Spleen (tissue), 7 donors: ENCODE data around the gene EXOC3L1.

ENCODE experiments used
- CTCF ChIP-seq, 11 experiments: fragments of 200-600 bp in 7 of 11; fragments of 450-650 bp in 4 of 11; sonication (generic) in 4 of 11; IDR thresholded peaks in 8 of 11; conservative IDR thresholded peaks in 3 of 11; 1 replicate in 7 of 11; 2 replicates in 4 of 11; pipeline versions ENCODE4 v1.4.0 to v1.8.0; 2016 to 2021; ENCODE audit warnings: antibody characterized with exemption in 11 of 11, inconsistent platforms in 4 of 11, mild to moderate bottlenecking in 1 of 11
- POLR2A ChIP-seq, 3 donors: fragments of 450-650 bp; IDR thresholded peaks; one replicate each; pipeline ENCODE4 v1.5.1; 2017; ENCODE audit warnings: antibody characterized with exemption in 3 of 3, mild to moderate bottlenecking in 1 of 3
- POLR2AphosphoS5 ChIP-seq, 3 donors: sonication (generic); formaldehyde crosslinking; IDR thresholded peaks; one replicate each; pipeline ENCODE4 v1.5.1; 2017; ENCODE audit warnings: antibody characterized with exemption in 3 of 3
- donor health status: DM: no; HTN: no; CAD: no; lungs with moderate emphysema.
- donor health status: DM: no; HTN: no; CAD: no.
- donor health status: DM: no; HTN: no; CAD: no.

- TF ChIP-seq POLR2A (IDR thresholded peaks at IDR 0.05) (no peak), CTCF (IDR thresholded peaks at IDR 0.05 in 8 of 11, conservative IDR thresholded peaks at IDR 0.05 in 3 of 11) (no peak), POLR2AphosphoS5 (IDR thresholded peaks at IDR 0.05) (peak in 1 of 3 donors; percentile 9)
Measured at GRCh38 chr16:67200491-67200890, 10.6 kb upstream of the EXOC3L1 start.
